Endothelial cell of umbilical vein (primary cell): ENCODE measurements around the gene SLC9A3. TPM values are rescaled to one million over a fixed set of nuclear protein-coding genes. Genes with fewer than 3 reads are reported as not detected.

Experiments
- BruUV-seq: library from RNA; stranded (reverse); fragments of 400-500 nt; replicated peaks from 2 replicates; lab custom pipeline; 2021; lab: Mats Ljungman, UMichigan
- CTCF ChIA-PET: fragments of 300-600, 350-600 bp; sonication (Branson Sonifier 250); formaldehyde crosslinking; loops from one replicate; lab custom pipeline; 2021; ENCODE audit warnings: antibody characterized with exemption, inconsistent platforms; lab: Charles Lee
- POLR2A ChIA-PET: fragments of 300-600, 350-600 bp; sonication (Branson Sonifier 250); formaldehyde crosslinking; loops from one replicate; lab custom pipeline; 2021; ENCODE audit warnings: antibody characterized with exemption, inconsistent platforms; lab: Charles Lee
- DNase-seq: peaks from one replicate; pipeline ENCODE4 v3.0.0-alpha.2; 2011; ENCODE audit warnings: low read depth, low spot score
- FAIRE-seq: peaks from 2 replicates; lab custom pipeline; 2011; peaks lifted over from hg19 to GRCh38; lab: Jason Lieb, UNC
- H2AFZ ChIP-seq: 2 replicates; pipeline ENCODE4 v1.6.0; 2012; ENCODE audit warnings: low read depth, low read length, control low read depth, inconsistent platforms
- H3K27ac ChIP-seq: 2 replicates; pipeline ENCODE4 v1.5.1; 2011; ENCODE audit warnings: low read depth, mild to moderate bottlenecking, control low read depth, low read length, moderate library complexity; ENCODE audit not compliant: insufficient read depth
- H3K27me3 ChIP-seq, 2 experiments: 2 replicates each; pipeline versions ENCODE4 v1.6.0 to v1.6.1; 2011; ENCODE audit warnings: low read length in 2 of 2, mixed read lengths in 1 of 2; ENCODE audit not compliant: control insufficient read depth in 2 of 2, insufficient read depth in 2 of 2
- H3K36me3 ChIP-seq, 2 experiments: 2 replicates in 1 of 2; 3 replicates in 1 of 2; pipeline ENCODE4 v1.5.1; 2011; ENCODE audit warnings: low read length in 2 of 2, mild to moderate bottlenecking in 1 of 2, moderate library complexity in 1 of 2; ENCODE audit not compliant: control insufficient read depth in 2 of 2, insufficient read depth in 2 of 2; ENCODE audit errors: extremely low read depth in 1 of 2
- H3K4me1 ChIP-seq: 3 replicates; pipeline ENCODE4 v1.5.1; 2011; ENCODE audit warnings: mild to moderate bottlenecking, low read length; ENCODE audit not compliant: control insufficient read depth, insufficient read depth; ENCODE audit errors: extremely low read depth
- H3K4me2 ChIP-seq: 2 replicates; pipeline ENCODE4 v1.6.1; 2011; ENCODE audit warnings: low read length, control low read depth, mixed read lengths; ENCODE audit not compliant: insufficient read depth
- H3K4me3 ChIP-seq, 3 experiments: fragments of 200-600 bp in 1 of 3; sonication (generic), shearing (Covaris generic) in 1 of 3; replicated peaks in 1 of 3; 2 replicates each; pipeline ENCODE4 v1.5.1; 2011 to 2016; ENCODE audit warnings: control low read depth in 3 of 3, low read length in 3 of 3, mild to moderate bottlenecking in 2 of 3, inconsistent platforms in 1 of 3, low read depth in 1 of 3, moderate library complexity in 1 of 3; ENCODE audit not compliant: insufficient read depth in 1 of 3
- H3K79me2 ChIP-seq: 2 replicates; pipeline ENCODE4 v1.6.0; 2012; ENCODE audit warnings: low read length, inconsistent platforms; ENCODE audit not compliant: control insufficient read depth, insufficient read depth
- H3K9ac ChIP-seq: replicated peaks from 2 replicates; pipeline ENCODE3; 2011; ENCODE audit warnings: low read length, control low read depth; ENCODE audit not compliant: insufficient read depth; ENCODE audit errors: extremely low read depth
- H3K9me1 ChIP-seq: replicated peaks from 3 replicates; pipeline ENCODE4 v1.6.0; 2011; ENCODE audit warnings: mild to moderate bottlenecking, low read length; ENCODE audit not compliant: control insufficient read depth, insufficient read depth; ENCODE audit errors: extremely low read depth
- H3K9me3 ChIP-seq: replicated peaks from 2 replicates; pipeline ENCODE4 v1.5.1; 2012; ENCODE audit warnings: low read length, inconsistent platforms; ENCODE audit not compliant: control insufficient read depth, insufficient read depth
- H4K20me1 ChIP-seq: replicated peaks from 2 replicates; pipeline ENCODE3; 2011; ENCODE audit warnings: mild to moderate bottlenecking, low read length; ENCODE audit not compliant: control insufficient read depth, insufficient read depth; ENCODE audit errors: extremely low read depth
- EZH2 ChIP-seq: IDR thresholded peaks from 2 replicates; pipeline ENCODE4 v1.6.1; 2012; ENCODE audit warnings: borderline replicate concordance, low read depth, mild to moderate bottlenecking, moderate library complexity, low read length, inconsistent platforms; ENCODE audit not compliant: severe bottlenecking
- FOS ChIP-seq: IDR thresholded peaks from 2 replicates; pipeline ENCODE4 v1.6.1; 2011; ENCODE audit warnings: mild to moderate bottlenecking, low read length, moderate library complexity, borderline replicate concordance; ENCODE audit not compliant: insufficient read depth
- GATA2 ChIP-seq: IDR thresholded peaks from 2 replicates; pipeline ENCODE4 v1.7.0; 2011; ENCODE audit warnings: low read depth, mild to moderate bottlenecking, moderate library complexity, mixed read lengths, low read length; ENCODE audit not compliant: insufficient read length, insufficient read depth
- JUN ChIP-seq: IDR thresholded peaks from 2 replicates; pipeline ENCODE4 v1.6.1; 2011; ENCODE audit warnings: borderline replicate concordance, low read depth; ENCODE audit not compliant: insufficient read length, insufficient read depth
- MAX ChIP-seq: IDR thresholded peaks from 2 replicates; pipeline ENCODE4 v1.6.1; 2011; ENCODE audit not compliant: insufficient read depth, insufficient read length
- MYC ChIP-seq: IDR thresholded peaks from one replicate; pipeline ENCODE4 v1.6.1; 2011; ENCODE audit warnings: mild to moderate bottlenecking, low read depth, low read length
- POLR2AphosphoS5 ChIP-seq: IDR thresholded peaks from 2 replicates; pipeline ENCODE4 v1.6.1; 2012; ENCODE audit warnings: low read depth, mild to moderate bottlenecking, control low read depth, low read length, moderate library complexity; ENCODE audit not compliant: insufficient read depth
- dilution Hi-C: fragments of 300-500 bp; cut with MboI; formaldehyde crosslinking; loops from one replicate; pipeline ENCODE4 v1.15.0; 2019; ENCODE audit warnings: low sequenced_read_pairs; ENCODE audit not compliant: extremely low pct_ligation_motif_present
- intact Hi-C: fragments of 100-400 bp; cut with micrococcal nuclease; formaldehyde crosslinking; loops from one replicate; pipeline ENCODE4 v1.10.0; 2022
- polyA plus RNA-seq, 4 experiments: library from polyadenylated mRNA; depleted of rRNA in 3 of 4; stranded (reverse) in 3 of 4; unstranded in 1 of 4; fragments of >200 nt; gene quantifications; 2 replicates each; pipeline versions ENCODE4 v1.2.1 to v1.2.3, GENCODE V29; 2011 to 2012; ENCODE audit warnings: missing spikeins in 1 of 4
- total RNA-seq: library from RNA; stranded (reverse); gene quantifications from 2 replicates; pipeline ENCODE4 v1.2.3, GENCODE V29; 2021

Gene SLC9A3
- total and polyA plus RNA-seq, 2 donors (not counting 3 experiments of a cell fraction or from before 2014, with no cell fraction given), result 0.79 to 0.82 TPM

GRCh38 chr5:421287-421880 lies 102.9 kb downstream of the SLC9A3 start:
- no peak overlapping the region for H3K27ac ChIP-seq
- ChIA-PET POLR2A (no interaction called here), CTCF (no interaction called here)
- intact Hi-C loops, result no loop called here
- no peak overlapping the region for H3K9ac ChIP-seq
- H3K4me2 ChIP-seq, result no peak overlapping the region
- FAIRE-seq (no peak), DNase-seq (no peak)
- TF ChIP-seq FOS (no peak), EZH2 (no peak), MAX (no peak), GATA2 (no peak), POLR2AphosphoS5 (no peak), MYC (no peak), JUN (no peak)
- BruUV-seq, result no TSS peak
- H4K20me1 ChIP-seq, result no peaks in the 10 kb centered on the region
- no peaks in the 10 kb centered on the region for H3K4me1 ChIP-seq
- H3K27me3 ChIP-seq, result no peaks in the 10 kb centered on the region
- H3K4me3 ChIP-seq, result no peak overlapping the region
- H2AFZ ChIP-seq, result no peak overlapping the region
- H3K79me2 ChIP-seq, result no peaks in the 10 kb centered on the region
- H3K9me1 ChIP-seq, result no peaks in the 10 kb centered on the region
- dilution Hi-C loops, result no loop called here
- H3K9me3 ChIP-seq, result no peaks in the 10 kb centered on the region
- H3K36me3 ChIP-seq, result no peaks in the 10 kb centered on the region
